ENCODE data around the gene TMEM270.
"Not testable (repeated sequence)": the region's sequence is repeated elsewhere in the genome, so short reads cannot be mapped to it uniquely, and the experiment has no call there.

TMEM270 gene

DNA sequence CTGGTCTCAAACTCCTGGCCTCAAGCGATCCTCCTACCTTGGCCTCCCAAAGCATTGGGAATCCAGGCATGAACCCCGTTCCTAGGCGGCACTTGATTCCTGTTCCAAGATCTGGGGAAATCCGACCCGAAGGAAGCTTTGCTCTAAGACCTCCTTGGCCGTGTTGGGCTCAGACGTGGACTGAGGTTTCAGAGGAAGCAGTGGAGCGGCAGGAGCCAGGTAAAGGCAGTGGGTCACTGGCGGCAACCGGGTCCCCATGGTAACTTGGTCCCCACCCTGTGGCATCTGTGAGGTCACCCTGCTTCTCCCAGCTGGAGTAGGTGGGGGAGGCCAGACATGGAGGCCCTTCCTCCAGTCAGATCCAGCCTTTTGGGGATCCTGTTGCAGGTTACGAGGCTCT is at the start of gene TMEM270:
Gene TMEM270, plus strand, starts transcription at position 301 of the 400 bp plus-strand sequence. Its CDS starts 36 bp downstream, at position 337.
- no peak for DNase-seq (ENCODE audit: low read depth)

DNA sequence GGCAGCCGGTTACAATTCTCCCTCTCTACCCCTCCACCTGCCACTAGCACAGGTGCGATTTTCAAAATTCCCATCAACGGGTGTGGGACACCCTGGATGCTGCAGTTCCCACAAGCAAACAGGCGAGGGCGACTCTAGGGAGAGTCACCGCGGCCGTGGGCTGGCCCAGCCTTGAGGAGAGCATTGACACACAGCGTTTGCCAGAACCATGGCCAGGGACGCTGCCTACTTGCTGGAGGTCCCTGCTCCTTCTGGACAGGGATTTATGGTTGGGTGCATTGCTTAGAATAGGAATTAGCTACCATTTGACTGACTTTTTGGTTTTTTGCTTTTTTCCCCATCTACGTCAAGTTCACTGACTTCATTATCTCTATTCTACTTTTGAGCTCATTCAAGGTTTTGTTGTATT is 49.2 kb upstream of the TMEM270 start:
- peak; percentile 58 for DNase-seq (ENCODE audit: low read depth)

GRCh38 chr7:73812996-73813395 is 48.0 kb upstream of the TMEM270 start:
- DNase-seq (ENCODE audit: low read depth): no peak

DNA sequence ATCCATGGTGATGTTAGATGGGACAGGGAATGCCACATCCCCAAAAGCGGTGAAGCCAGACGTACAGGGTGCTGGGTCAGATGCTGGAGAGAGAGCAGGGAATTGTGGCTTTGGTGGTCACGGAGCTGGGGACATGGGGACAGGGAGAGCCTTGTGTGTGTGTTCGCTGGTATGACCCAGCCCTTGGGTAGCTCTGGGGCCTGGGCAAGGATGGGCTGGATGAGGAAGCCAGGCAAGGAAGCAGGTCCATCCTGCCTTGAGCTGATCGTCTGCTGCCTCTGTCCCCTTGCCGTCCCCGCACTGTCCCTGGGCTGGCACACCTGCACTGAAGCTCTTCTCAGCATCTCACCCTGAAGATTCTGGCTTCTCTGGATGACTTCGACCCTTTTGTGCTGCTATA is 45.5 kb upstream of the TMEM270 start:
- DNase-seq (ENCODE audit: low read depth): no peak

DNA sequence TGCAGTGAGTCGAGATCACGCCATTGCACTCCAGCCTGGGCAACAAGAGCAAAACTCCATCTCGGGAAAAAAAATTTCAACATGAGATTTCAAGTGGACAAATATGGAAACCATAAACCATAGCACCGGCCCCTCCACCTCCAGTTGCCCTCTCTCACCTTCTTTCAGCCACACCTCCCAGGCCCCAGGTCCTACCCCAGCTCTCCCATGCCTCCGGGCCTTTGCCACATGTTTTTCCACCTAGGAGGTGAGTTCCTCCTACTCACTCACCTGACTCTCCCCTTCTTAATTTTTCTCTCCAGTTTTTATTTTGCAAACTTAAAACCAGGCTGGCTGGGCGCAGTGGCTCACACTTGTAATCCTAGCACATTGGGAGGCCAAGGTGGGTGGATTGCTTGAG is 43.8 kb upstream of the TMEM270 start:
- no peak for DNase-seq (ENCODE audit: low read depth)

- no peak for DNase-seq (ENCODE audit: low read depth)
Measured at GRCh38 chr7:73820013-73820412, 40.9 kb upstream of the TMEM270 start.

DNA sequence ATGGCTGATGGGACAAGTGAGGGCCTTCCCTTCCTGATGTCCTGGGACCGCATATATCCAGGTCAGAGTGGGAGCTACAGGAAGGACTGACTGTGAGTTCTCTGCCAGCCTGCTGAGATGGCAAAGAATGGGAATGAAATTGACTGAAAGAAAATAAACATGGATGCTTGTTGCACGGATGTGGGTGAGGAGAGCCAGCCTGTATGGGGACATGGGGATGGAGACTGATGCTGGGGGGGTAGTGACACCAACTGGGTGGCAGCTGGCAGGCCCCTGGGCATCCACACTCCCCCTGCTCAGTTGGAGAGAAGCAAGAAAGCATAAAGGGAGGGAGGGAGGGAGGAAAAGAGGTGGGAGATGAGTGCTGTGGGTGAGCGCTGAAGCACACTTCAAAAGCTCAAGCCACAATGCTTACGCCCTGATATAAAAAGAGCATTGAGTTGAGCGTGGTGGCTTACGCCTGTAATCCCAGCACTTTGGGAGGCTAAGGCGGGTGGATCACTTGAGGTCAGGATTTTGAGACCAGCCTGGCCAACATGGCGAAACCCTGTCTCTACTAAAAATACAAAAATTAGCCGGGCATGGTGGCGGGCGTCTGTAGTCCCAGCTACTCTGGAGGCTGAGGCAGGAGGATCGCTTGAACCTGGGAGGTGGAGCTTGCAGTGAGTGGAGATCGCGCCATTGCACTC is 39.2 kb upstream of the TMEM270 start:
- DNase-seq (ENCODE audit: low read depth): not testable (repeated sequence)

DNA sequence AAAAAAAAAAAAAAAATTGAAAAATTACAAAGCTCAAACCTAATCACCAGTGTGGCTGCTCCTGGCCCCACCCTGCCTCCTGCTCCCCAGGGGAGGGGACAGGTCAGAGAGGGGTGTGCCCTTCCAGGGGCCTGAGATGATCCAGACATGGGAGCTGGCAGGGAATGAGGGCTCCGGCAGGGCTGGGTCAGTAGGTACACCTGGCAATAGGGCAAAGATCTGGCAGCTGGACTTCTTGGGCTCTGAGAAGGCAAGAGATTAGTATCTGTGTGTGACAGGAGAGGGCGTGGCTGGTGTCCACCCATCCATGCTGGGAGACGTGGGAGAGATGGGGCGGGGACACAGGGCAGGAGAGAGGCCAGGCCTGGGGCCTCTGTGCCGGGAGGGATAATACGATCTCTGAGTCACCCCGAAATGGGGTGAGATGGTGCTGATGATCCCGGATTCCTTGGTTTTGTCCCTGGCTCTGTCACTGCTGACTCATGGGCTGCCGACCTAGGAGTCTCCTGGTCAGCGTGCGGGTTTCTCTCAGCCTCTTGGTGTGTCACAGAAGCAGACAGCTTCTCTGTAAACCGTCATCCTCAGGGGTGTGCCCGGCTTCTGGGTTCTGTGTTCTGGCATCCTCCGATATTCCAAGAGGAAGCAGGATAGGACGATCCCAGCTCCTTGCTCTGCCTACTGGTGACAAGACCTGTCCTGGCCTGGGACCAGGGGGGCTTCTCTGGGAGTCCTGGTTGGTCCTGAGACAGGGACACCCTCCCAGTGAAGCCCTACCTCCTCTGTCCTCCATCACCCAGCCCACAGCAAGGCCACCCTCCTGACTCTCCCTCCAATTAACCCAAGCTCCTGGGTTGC is 38.4 kb upstream of the TMEM270 start:
- no peak for DNase-seq (ENCODE audit: low read depth)

- DNase-seq (ENCODE audit: low read depth): no peak
Measured at GRCh38 chr7:73823257-73823656, 37.7 kb upstream of the TMEM270 start.

DNA sequence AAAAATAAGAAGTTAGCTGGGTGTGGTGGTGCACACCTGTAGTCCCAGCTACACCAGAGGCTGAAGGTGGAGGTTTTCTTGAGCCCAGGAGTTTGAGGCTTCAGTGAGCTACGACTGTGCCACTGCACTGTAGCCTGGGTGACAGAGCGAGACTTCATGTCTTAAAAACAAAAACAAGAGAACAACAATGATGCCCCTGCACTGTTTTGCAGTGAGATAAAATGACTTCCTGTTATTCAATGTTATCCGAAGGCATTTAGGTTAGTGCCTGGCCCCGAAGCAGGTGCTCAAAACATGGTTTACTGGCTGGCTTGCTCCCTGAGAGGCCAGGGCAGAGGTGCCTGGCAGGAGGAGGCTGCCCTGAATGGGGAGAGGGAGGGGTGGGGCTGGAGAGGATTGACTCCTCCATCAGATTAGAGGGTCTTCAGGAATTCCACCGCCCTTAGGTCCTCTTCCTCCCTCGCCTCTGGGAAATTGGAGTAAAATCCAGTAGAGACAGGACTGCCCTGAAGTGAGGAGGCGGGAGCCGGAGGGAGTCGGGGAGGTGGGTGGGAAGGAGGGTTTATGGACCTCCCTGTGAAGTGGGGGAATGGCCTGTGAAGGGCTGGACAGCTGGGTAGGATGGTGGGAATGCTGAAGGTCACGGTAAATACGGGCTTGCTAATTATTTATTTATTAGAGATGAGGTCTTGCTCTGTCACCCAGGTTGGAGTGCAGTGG is 36.9 kb upstream of the TMEM270 start:
- no peak for DNase-seq (ENCODE audit: low read depth)

DNA sequence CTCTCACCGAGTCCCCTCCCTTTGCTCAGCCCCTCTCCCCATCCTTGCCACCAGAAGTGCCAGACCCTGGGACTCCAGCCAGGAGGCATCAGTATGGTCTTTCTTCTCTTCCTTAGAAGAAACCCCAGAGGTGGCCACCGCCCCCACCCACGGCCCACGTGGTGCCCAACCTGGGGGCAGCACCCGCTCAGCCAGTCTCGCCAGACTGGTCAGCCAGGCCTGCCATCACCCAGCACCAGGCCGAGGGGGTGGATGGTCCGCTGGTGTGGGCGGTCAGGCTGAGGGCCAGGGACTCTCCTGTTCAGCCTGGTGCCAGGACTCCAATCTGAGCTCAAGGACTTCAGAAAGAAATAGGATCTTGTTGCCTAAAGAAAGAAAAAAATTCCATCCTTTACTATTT is 36.0 kb upstream of the TMEM270 start:
- no peak for DNase-seq (ENCODE audit: low read depth)

DNA sequence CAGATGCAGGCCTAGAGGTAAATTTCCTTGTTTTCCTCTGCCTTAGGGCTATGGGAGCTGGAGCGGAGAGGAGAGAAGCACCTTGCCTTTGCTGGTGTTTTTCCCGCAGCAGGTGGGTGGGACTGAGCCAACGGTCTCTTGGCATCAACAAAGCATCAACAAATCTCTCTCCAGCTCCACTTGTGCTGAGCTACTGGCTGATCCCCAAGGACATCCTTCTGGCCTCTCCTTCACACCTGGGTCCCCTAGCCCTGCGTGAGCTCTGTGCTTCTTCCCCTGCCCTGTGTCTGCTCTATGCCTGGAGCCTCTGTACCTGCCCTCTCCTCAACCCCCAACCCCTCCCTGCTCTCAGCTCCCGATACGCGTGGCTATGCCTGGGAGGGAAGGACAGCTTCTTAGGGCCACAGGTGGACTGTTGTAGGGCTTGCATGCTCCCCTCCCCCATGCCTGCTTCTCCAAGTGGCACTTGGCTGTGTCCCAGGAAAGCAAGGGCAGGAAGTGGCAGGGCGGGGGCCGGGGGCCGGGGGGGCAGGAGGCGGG is 33.3 kb upstream of the TMEM270 start:
- DNase-seq (ENCODE audit: low read depth): no peak

- DNase-seq (ENCODE audit: low read depth): no peak
Measured at GRCh38 chr7:73828107-73828803, 32.7 kb upstream of the TMEM270 start.

DNA sequence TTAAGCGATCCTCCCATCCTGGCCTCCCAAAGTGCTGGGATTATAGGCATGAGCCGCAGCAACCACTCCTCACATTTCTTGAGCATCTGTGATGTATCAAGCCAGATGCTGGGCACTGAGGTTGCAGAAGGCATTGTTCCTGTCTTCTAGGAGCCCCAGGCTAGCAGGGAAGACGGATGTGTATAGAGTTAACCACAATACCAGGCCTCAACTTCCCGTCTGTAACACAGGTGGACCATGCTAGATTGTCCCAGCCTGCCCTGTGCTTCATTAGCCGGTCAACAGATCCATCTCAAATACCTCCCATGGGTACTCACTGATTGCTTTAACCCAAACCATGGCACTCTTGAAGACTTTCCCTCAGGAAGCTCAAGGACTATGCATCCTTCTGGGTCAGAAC is 32.0 kb upstream of the TMEM270 start:
- no peak for DNase-seq (ENCODE audit: low read depth)

DNA sequence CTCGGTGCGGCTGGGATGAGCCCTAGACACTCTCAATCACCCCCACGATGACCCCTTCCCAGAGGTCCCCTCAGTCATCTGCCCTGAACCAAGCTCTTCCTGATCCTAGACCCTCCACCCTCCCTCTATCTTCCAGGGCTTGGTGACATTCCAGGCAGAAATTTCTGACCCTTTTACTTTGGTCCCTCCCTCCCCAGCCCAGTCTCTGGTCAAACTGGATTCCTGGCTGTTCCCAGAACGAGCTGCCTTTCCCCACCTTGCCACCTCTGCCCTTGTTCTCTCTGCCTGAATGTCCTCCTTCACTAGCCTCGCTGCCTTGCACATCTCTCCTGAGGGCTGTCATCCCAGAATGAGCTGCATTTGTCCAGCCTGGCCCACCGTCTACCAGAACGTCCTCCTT is 31.5 kb upstream of the TMEM270 start:
- no peak for DNase-seq (ENCODE audit: low read depth)

DNA sequence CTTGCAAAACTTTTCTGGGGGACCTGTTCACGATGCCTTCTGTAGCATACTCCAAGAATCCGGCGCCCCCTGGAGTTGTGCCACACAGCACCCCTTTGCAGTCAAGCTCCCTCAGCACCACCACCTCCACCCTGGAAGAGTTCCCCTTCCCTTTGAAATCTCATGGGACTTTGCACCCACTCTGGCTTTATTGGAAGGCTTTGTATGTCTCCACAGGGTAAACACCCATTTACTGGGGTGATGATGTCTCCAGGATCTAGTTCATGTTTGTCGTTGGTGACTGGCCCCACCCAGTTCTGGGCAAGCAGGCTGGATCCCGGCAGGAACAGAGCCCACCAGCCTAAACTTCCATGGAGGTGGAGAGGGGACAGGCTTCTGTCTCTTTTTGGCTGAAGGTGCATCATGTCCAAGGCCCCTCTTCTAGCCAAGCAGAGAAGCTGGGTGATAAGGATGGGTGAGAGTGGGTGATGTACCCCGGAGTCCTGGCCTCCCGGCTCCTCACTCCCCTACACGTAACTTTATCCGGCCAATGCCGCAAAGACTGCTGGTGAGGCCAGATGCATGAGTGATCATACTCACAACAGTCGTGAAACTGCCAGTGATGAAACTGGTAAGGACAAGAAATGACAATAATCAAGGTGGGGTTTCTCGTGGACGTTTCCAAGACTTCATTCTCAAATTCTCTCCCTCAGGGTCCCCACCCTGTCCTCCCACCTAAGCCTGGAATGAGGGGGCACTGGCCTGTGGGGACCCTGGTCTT is 30.9 kb upstream of the TMEM270 start:
- no peak for DNase-seq (ENCODE audit: low read depth)

DNA sequence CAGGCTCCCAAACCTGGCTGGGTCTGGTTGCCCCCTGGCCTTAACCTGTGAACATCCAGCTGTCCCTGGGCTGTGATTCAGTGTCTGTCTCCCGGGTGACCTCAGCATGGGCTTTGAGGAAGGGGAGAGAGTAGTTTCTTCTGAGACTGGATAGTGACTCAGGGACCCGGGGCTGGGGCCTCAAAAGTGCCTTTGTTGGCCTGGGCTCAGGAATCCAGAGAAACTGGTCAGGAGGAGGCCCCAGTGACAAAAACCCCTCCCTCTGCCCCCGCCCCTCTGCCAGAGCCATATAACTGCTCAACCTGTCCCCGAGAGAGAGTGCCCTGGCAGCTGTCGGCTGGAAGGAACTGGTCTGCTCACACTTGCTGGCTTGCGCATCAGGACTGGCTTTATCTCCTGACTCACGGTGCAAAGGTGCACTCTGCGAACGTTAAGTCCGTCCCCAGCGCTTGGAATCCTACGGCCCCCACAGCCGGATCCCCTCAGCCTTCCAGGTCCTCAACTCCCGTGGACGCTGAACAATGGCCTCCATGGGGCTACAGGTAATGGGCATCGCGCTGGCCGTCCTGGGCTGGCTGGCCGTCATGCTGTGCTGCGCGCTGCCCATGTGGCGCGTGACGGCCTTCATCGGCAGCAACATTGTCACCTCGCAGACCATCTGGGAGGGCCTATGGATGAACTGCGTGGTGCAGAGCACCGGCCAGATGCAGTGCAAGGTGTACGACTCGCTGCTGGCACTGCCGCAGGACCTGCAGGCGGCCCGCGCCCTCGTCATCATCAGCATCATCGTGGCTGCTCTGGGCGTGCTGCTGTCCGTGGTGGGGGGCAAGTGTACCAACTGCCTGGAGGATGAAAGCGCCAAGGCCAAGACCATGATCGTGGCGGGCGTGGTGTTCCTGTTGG is 30.0 kb upstream of the TMEM270 start, which contains the start of gene CLDN4:
Gene CLDN4, plus strand, starts transcription at position 316 of the 903 bp plus-strand sequence. Its CDS starts 206 bp downstream, at position 522.
- DNase-seq (ENCODE audit: low read depth): no peak

DNA sequence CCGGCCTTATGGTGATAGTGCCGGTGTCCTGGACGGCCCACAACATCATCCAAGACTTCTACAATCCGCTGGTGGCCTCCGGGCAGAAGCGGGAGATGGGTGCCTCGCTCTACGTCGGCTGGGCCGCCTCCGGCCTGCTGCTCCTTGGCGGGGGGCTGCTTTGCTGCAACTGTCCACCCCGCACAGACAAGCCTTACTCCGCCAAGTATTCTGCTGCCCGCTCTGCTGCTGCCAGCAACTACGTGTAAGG is 29.4 kb upstream of the TMEM270 start:
- no peak for DNase-seq (ENCODE audit: low read depth)

DNA sequence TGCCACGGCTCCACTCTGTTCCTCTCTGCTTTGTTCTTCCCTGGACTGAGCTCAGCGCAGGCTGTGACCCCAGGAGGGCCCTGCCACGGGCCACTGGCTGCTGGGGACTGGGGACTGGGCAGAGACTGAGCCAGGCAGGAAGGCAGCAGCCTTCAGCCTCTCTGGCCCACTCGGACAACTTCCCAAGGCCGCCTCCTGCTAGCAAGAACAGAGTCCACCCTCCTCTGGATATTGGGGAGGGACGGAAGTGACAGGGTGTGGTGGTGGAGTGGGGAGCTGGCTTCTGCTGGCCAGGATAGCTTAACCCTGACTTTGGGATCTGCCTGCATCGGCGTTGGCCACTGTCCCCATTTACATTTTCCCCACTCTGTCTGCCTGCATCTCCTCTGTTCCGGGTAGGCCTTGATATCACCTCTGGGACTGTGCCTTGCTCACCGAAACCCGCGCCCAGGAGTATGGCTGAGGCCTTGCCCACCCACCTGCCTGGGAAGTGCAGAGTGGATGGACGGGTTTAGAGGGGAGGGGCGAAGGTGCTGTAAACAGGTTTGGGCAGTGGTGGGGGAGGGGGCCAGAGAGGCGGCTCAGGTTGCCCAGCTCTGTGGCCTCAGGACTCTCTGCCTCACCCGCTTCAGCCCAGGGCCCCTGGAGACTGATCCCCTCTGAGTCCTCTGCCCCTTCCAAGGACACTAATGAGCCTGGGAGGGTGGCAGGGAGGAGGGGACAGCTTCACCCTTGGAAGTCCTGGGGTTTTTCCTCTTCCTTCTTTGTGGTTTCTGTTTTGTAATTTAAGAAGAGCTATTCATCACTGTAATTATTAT is 28.9 kb upstream of the TMEM270 start:
- DNase-seq (ENCODE audit: low read depth): no peak
